DMS 273 (cell line): Measurements from ENCODE around the gene PPP1R12C.

Experiments used
- DNase-seq: peaks from one replicate; lab custom pipeline; 2025; ENCODE audit not compliant: unreplicated experiment; lab: John Stamatoyannopoulos, UW

PPP1R12C gene

DNA sequence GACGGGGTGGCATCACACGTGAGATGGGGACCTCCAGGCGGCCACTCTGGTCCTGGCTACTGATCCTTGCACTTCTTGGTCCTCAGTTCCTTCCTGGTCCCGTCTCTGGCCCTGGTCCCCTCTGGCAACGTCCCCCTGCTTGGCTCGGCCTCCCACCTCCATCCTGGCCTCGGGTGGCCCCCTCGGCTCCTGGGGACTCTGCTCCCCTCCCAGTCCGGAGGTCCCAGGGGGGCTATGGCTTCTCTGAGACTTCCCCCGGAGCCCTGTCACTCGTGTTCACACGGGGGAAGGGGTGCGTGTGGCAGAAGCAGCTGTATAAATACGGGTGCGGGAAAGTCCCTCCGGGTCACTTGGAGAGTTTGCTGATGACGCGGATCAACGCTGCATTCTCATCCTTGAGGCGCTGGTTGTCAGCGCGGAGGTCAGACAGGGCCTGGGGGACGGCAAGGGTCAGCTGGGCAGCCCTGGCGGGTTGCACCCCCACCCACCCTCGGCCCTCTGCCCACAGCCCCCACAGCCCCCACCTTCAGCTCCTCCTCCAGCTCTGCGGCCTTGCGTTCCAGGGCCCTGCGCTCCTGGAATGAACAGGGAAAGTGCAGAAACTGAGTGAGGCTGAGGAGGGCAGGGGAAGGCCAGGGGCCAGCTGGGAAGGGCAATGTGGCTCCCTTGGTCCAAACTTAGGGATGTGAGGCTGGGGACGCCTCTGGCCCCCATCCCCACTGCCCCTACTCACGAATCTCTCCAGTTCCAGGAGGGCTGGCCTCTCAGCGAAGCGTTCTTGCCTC lies 26.1 kb downstream of the PPP1R12C start:
- no peak for DNase-seq

DNA sequence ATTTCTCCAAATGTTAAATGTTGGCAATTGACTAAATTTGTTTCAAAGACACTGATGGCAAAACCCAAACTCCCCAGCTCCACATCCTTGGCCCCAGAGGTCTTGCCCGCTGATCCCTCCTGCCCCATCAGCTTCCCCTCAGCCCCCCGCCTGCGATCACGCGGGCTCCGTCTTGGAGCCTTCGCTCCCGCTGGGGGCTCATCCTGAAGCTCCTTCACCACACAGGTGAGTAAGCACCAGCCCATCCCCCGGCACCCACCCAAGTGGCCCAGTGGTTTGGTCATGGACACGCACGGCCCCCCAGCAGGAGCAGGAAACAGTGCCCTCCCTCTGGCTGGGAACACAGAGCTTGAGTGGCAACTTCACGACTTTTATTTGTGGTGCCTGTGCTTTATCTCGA lies 26.9 kb downstream of the PPP1R12C start:
- no peak for DNase-seq

DNA sequence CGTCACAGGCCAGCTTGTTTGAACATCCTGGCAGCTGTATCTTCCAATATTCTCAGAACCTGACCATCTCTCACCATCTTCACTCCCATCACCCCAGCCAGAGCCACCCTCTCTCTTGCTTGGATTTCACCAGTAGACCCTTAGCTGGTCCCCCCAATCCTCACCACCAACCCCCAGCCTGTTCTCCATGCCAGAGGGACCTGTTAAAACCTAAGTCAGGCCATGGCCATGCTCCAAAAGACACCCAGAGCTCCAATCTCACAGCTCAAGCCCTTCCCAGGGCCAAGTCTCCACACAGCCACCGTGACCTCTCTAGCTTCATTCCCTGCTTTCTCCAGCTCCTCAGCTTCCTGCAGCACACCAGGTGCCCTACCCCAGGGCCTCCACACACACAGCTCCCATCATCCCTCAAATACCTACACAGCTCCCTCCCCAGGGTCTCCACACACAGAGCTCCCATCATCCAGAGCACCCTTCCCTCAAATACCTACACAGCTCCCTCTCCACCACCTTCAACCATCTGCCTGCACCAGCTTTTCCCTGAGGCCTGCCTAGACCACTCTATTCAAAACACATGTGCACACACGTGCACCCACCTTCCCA lies 28.0 kb downstream of the PPP1R12C start:
- DNase-seq, result no peak

DNA sequence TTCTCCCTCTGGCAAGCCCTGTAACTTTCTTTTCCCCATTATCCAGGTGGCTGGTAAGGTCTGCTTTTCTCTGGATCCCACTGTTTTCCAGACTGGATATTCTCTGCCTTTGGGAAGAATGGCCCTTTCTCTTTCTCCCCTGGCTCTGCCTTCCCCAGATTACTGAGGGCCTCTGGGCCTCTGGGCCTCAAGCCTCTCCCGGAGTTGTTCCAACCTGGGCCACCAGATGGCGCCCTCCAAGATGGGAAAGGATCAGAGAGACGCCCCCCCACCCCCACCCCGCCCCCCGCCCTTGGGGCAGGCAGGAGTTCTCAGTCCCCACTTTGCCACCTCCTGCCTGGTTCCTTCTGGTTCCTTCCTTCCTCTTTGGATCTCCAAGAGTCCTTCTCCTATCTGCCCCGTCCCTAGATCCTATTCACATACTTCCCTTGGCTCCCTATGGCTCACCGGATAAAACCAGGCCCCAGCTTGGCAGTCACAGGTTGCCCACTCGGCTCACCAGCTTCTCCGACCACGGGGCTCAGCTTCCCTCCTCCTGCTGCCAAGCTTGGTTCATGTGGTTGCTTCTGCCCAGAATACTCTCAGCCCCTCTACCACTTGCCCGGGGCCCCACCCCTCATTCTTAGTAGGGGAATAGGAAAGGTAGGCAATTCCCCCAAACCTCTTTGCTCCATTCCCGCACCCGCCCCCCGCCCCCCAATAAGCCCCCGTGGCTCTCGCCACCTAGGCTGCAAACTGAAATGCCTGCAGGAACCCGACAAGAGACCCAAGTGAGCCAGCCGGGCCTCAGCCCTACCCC lies 28.7 kb downstream of the PPP1R12C start:
- peak; percentile 95 for DNase-seq

DNA sequence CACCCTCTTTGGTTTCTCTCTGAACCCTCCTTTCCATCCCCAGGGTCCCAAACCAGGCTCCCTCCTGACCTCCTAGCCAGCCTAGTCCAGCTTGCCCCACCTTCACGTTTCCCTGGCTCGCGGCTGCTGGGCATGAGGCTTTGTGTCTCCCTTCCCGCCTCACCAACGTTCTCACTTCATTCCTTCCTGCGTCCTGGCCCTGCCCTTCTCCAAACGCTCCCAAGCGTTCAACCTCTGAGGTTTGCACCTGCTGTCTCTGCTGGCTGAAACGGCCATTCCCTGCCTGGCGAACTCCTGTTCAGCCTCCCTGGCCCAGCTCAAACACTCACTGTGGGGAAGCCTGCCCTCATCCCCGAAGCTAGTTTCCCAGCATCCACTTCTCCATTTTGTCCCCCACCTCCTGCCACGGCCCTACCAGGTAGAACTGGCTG lies 29.4 kb downstream of the PPP1R12C start:
- DNase-seq, result no peak

DNA sequence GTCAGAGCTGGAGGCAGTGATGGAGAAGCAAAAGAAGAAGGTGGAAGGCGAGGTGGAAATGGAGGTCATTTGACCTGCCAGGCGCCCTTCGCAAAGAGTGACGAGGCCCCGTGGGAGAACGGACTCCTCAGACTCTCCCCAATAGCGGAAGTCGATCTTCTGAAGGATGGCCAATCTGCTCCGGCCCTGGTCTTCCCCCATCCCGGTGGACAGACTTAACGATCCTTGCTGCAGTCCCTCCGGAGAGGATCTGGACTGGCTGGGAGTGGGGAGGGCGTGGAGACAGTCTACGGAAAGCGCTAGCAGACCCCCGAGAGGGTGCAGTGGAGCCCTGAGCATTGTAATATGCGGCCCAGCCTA lies 29.9 kb downstream of the PPP1R12C start:
- DNase-seq, result peak; percentile 38

DNA sequence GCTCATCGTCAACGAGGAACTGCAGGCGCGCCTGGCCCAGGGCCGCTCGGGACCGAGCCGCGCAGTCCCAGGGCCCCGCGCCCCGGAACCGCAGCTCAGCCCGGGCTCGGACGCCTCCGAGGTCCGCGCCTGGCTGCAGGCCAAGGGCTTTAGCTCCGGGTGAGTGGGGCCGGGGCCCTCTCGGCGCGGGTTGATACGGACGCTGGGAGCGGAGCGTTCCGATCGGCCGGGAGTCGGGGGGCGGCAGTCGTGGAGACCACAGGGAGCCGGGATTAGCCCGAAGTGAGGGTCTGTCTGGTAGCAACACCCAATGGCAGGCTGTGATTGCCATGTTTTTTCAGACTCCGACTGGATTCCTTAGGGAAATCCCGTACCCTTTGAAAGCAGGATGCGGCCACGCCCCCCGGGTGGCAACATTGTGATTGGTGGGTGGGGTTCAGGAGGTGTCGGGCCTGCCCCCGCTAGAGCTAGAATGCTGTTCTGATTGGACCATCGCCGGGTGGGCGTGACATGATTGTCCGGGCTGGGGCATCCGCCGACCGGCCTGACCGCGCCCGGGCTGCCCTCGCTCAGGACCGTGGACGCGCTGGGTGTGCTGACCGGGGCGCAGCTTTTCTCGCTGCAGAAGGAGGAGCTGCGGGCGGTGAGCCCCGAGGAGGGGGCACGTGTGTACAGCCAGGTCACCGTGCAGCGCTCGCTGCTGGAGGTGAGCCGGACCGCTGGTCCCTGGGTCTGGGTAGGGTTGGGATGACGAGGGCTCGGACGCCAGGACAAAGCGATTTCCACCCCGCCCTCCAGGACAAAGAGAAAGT lies 30.5 kb downstream of the PPP1R12C start:
- DNase-seq, result peak; percentile 95

DNA sequence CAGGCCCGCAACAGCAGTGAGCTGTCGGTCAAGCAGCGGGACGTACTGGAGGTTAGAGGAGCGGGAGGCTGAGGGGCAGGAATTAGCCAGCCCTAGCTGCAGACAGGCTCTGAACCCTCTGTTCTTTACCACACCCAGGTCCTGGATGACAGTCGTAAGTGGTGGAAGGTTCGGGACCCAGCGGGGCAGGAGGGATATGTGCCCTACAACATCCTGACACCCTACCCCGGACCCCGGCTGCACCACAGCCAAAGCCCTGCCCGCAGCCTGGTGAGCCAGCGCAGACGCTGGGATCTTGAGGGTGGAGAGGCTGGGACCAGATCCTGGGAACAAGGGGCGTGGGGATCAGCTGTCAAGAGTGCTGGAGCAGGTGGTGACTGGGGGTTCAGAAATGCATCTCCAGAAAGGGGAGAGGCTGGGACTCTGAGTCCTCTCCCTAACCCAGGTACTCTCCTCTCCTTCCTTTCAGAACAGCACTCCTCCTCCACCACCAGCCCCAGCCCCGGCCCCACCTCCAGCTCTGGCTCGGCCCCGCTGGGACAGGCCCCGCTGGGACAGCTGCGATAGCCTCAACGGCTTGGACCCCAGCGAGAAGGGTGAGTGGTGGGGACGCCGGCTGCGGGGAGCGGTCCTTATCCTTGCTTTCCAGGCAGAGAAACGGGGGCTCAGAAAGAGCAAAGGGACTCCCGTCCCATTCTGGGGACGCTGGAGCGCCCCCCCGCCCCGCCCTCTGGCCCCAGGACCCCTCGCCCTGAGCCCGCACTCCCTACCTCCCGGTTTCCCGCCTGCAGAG lies 31.3 kb downstream of the PPP1R12C start:
- peak; percentile 51 for DNase-seq

DNA sequence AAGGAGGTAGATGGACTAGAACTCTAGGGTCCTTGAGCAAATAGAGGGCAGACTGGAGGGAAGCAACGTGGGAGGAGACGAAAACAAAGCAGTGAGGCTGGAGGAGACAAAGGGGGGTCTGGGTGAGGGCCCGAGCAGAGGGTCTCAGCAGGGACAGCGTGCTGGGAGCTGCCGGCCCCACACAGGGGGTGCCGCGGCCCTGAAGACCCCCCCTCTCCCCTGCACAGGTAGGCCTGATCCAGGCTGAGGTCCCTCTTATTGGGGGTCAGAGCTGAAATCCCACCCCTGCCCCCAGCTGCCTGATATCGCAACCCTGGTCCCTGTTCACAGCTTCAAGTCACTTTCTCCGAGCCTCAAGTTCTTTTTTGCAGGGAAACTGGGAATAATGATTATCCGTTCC lies 33.0 kb downstream of the PPP1R12C start:
- DNase-seq, result no peak

DNA sequence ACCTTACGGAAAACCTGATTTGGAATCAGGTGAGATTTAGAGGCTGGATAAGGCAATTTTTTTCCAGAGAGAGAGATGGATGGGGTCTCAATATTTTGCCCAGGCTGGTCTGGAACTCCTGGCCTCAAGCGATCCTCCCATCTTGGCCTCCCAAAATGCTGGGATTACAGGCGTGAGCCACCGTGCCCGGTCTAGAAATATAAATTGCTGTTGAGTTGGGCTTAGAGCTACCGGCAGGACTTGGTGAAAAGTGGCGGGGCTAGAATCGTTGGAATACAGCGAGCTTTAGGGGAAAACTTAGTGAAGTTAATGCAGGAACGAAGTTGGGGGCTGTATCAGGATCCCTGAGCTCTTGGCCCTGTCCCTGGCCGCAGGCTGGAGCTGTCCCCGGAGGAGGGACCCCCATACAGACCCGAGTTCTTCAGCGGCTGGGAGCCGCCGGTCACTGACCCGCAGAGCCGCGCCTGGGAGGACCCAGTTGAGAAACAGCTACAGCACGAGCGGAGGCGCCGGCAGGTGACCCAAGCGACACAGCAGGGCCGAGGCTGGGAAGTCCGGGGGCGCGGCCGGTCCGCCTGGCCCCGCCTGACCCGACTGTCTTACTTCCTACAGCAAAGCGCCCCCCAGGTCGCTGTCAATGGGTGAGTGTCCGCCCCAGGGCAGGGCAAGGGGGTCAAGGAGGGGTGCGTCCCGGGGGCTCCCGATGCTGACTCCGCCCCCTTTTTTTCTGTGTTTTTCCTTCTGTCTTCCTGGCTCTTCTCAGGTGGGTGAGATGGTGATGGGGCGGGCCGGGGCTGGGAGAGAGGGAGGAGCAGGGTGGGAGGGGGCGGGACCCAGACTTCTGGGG lies 34.2 kb downstream of the PPP1R12C start:
- DNase-seq, result no peak

DNA sequence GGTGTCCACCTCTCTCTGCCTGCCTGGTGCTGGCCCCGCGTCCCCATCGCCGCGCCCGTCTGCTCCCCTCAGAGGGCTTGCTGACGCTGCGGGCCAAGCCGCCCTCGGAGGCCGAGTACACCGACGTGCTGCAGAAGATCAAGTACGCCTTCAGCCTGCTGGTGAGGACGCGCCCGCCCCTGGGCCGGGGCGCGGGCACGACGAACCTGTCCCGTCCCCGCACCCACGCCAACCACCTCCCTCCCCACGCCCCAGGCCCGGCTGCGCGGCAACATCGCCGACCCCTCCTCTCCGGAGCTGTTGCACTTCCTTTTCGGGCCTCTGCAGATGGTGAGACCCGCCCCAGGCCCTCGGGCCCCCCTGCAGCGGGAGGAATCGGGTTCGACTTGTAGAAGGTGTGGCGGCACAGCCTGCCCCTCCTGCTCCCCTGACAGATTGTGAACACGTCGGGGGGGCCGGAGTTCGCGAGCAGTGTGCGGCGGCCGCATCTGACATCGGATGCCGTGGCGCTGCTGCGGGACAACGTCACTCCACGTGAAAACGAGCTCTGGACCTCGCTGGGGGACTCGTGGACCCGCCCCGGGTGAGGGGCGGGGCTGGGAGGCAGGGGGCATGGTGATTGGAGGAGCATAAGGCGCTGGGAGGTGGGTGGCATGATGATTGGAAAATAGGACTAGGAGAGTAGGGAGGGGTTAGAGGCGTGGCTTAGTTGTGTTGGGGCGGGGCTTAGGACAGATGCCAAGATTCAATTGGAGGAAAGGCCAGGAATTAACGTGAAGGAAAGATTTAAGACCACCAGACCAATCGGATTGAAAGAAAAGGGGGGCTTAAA lies 35.2 kb downstream of the PPP1R12C start:
- peak; percentile 41 for DNase-seq

DNA sequence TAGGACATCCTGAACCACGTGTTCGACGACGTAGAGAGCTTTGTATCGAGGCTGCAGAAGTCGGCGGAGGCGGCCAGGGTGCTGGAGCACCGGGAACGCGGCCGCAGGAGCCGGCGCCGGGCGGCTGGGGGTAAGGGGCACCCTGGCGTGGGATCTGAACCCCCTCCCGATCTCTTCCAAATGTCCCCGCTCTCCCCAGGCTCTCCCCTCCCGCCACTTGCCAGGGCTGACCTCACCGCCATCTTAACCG lies 35.7 kb downstream of the PPP1R12C start:
- DNase-seq, result no peak

DNA sequence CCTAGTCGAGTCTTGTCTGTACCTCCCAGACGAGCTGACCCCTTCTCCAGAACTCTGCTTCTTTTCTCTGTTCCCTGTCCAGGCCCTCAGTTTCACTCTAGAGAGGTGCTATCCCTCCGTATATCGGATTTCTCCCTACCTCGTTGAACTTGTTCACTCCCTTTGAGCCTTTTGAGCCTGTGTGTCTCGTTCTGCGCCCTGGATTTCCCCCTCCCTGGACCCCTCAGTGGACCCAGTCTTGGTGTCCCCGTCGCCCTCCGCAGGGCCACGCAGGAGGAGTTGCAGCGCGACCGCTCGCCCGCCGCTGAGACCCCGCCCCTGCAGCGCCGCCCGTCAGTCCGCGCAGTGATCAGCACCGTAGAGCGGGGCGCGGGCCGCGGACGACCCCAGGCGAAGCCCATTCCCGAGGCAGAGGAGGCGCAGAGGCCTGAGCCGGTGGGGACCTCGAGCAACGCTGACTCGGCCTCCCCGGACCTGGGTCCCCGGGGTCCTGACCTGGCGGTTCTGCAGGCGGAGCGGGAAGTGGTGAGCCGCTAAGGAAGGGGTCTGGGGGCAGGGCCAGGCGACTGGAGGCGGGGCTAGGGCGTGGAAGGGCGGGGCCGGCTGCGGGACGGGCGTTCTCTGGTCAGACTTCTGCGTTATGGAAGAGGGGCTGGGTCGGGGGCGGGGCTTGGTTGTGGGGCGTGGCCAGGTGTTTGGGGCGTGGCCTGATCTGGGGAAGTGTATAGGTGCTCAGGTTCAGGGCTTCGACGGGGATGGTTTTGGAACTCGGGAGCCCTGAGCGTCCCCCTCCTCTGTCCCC lies 36.3 kb downstream of the PPP1R12C start:
- DNase-seq, result peak; percentile 70

DNA sequence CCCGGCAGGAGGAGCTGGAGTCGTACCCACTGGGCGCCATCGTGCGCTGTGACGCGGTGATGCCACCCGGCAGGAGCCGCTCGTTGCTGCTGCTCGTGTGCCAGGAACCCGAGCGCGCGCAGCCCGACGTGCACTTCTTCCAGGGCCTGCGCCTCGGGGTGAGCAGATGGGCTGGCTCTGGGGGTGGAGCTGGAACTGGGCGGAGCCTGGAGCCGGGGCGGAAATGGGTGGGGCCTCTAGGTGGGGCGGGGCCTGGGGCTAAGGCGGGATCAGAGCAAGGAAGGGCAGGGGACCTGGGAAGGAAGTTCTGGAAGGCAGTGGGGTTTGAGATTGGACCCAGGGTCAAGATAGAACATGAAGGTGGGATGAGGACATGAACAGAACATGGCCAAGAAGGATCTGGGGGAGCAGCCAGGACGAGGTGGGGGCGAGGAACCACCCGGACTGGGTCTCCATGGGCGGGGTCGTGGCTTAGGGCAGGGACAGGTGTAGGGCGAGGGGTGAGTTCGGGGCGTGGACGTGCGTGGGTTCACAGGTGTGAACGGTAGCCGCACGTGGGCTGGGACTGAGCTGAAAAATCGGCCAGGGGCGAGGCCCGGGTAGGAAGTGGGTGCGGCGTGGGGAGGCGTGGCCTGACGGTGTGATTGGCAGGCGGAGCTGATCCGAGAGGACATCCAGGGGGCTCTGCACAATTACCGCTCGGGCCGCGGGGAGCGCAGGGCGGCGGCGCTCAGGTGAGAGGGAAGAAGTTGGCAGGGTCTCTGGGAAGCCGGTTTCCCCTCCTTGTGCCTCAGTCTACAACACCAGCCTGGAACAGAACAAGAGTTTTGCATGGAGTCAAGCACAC lies 37.1 kb downstream of the PPP1R12C start:
- DNase-seq, result peak; percentile 92

DNA sequence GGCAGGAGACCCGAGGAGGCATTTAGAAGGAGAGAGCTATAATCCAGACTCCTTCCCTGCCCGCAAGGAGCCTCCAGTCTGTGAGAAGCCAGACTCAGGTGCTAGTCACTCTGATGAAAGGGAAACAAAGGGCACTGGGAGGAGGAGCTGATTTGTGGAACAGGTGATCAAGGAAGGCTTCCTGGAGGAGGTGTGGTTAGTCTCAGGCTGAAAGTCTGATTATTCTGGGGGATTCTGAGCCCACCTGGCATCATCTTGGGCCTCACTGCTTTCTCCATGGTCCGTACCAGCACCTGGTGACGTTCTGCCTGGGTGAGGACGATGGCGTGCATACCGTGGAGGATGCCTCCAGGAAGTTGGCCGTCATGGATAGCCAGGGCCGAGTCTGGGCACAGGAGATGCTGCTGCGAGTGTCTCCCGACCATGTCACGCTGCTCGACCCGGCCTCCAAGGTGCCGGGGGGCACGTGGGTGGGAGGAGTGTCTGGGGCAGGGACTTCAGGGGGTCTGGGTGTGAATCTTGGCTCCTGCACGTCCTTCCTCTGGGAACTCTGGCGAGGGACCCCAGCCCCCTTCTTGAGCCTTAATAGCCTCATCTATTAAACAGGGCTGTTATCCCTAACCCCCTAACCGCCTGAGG lies 37.9 kb downstream of the PPP1R12C start:
- DNase-seq, result no peak

DNA sequence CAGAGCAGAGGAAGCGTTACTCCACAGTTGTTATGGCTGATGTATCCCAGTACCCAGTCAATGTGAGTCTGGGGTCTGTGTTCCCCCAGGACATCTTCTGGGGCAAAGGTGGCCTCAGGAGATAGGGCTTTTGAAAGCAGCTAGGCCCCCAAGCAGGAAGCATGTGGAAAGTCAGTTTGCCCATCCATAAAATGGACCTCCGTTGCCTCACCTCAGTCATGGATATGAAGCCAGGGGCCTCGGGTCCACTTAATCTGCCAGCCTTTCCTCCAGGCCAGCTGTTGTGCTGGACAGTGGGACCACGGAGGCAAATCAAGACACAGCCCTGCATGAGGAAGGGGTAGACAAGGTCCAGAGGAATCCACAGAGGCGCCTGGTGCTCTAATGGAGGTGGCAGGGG lies 38.4 kb downstream of the PPP1R12C start:
- no peak for DNase-seq

DNA sequence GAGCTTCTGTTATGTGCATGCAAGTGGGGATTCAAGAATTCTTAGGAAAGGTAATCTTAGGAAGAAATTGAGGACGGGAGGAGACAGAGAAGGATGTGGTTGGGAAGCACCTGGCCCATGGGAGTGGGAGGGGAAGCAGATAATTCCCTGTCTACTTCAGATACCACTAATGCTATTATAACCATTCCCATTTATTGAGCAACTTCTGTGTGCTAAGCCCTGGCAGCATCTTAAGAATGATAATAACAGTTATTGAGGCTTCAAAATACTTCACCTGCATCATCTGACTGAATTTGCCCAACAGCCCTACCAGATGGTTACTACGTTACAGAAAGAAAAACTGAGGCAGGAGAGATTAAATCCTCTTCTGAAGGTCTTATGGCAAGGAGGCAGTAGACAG lies 40.3 kb downstream of the PPP1R12C start:
- DNase-seq, result no peak
